OCI-LY7 (cell line): Measurements from ENCODE around the gene TRIM64C. TPM values are rescaled to one million over a fixed set of nuclear protein-coding genes. Genes with fewer than 3 reads are reported as not detected.
"Not testable (repeated sequence)": the region's sequence is repeated elsewhere in the genome, so short reads cannot be mapped to it uniquely, and the experiment has no call there.

Experiments used
- Bru-seq: library from RNA; stranded (reverse); fragments of 400-500 nt; gene quantifications from one replicate; lab custom pipeline; 2021; lab: Mats Ljungman, UMichigan
- BruChase-seq, 2 experiments: library from RNA; stranded (reverse); fragments of 400-500 nt; gene quantifications; one replicate each; lab custom pipeline; 2021; lab: Mats Ljungman, UMichigan
- BruUV-seq: library from RNA; stranded (reverse); fragments of 400-500 nt; replicated peaks from 2 replicates; lab custom pipeline; 2021; lab: Mats Ljungman, UMichigan
- CTCF ChIA-PET: fragments of 300-600 bp; sonication (Branson Sonifier 250); formaldehyde crosslinking; loops from one replicate; lab custom pipeline; 2022; ENCODE audit warnings: antibody characterized with exemption; ENCODE audit not compliant: unreplicated experiment; lab: Charles Lee
- POLR2A ChIA-PET: fragments of 300-600 bp; sonication (Branson Sonifier 250); formaldehyde crosslinking; loops from one replicate; lab custom pipeline; 2022; ENCODE audit warnings: antibody characterized with exemption; lab: Charles Lee
- DNase-seq: peaks from one replicate; pipeline ENCODE4 v3.0.0-alpha.2; 2015; ENCODE audit warnings: low spot score
- H2AFZ ChIP-seq: fragments of 200-600 bp; sonication (generic), shearing (Covaris generic); 2 replicates; pipeline ENCODE4 v1.6.1; 2014; ENCODE audit warnings: mild to moderate bottlenecking, antibody characterized with exemption, low read length, moderate library complexity
- H3K27ac ChIP-seq: fragments of 200-600 bp; sonication (generic); 2 replicates; pipeline ENCODE4 v1.5.1; 2014; ENCODE audit warnings: mixed run types, low read depth, mild to moderate bottlenecking, moderate library complexity, low read length, inconsistent platforms; ENCODE audit not compliant: poor library complexity, severe bottlenecking
- H3K36me3 ChIP-seq: fragments of 200-600 bp; sonication (generic); 2 replicates; pipeline ENCODE4 v1.6.1; 2014; ENCODE audit warnings: mild to moderate bottlenecking, antibody characterized with exemption, low read length, moderate library complexity, mixed read lengths; ENCODE audit not compliant: insufficient read depth
- H3K4me1 ChIP-seq: fragments of 200-600 bp; sonication (generic); 2 replicates; pipeline ENCODE4 v1.5.1; 2014; ENCODE audit warnings: mild to moderate bottlenecking, low read length; ENCODE audit not compliant: insufficient read depth, poor library complexity, severe bottlenecking
- H3K4me2 ChIP-seq: fragments of 200-600 bp; sonication (generic); 2 replicates; pipeline ENCODE4 v1.6.1; 2014; ENCODE audit warnings: mild to moderate bottlenecking, low read length
- H3K4me3 ChIP-seq: fragments of 200-600 bp; sonication (generic); 2 replicates; pipeline ENCODE4 v1.5.1; 2014; ENCODE audit warnings: mild to moderate bottlenecking, low read depth, low read length; ENCODE audit not compliant: poor library complexity, severe bottlenecking
- H3K79me2 ChIP-seq: fragments of 200-600 bp; sonication (generic); 2 replicates; pipeline ENCODE4 v1.6.1; 2016; ENCODE audit warnings: low read depth, mild to moderate bottlenecking, low read length, moderate library complexity, mixed read lengths; ENCODE audit not compliant: insufficient read depth
- H3K9me2 ChIP-seq: fragments of 200-600 bp; sonication (generic); 2 replicates; pipeline ENCODE4 v1.6.1; 2016; ENCODE audit warnings: mild to moderate bottlenecking, low read length, mixed read lengths; ENCODE audit not compliant: insufficient read depth
- H3K9me3 ChIP-seq: fragments of 200-600 bp; sonication (generic); 2 replicates; pipeline ENCODE4 v1.6.1; 2014; ENCODE audit warnings: mild to moderate bottlenecking, mixed run types, low read length, mixed read lengths
- H4K20me1 ChIP-seq: fragments of 200-600 bp; sonication (generic); 2 replicates; pipeline ENCODE4 v1.6.1; 2014; ENCODE audit warnings: mild to moderate bottlenecking, antibody characterized with exemption, low read length, moderate library complexity, mixed read lengths; ENCODE audit not compliant: insufficient read depth
- intact Hi-C: fragments of 100-400 bp; cut with micrococcal nuclease; formaldehyde crosslinking; loops from one replicate; pipeline ENCODE4 v1.10.0; 2022; ENCODE audit not compliant: unreplicated experiment
- long read RNA-seq: library from polyadenylated mRNA; stranded (forward); transcript quantifications from one replicate; pipeline ENCODE4 v2.0.0, GENCODE V29; 2022
- total RNA-seq, 2 experiments: library from RNA; depleted of rRNA in 1 of 2; stranded (reverse); fragments of >200 nt in 1 of 2; shearing (Covaris generic) in 1 of 2; gene quantifications; 2 replicates each; pipeline ENCODE4 v1.2.3, GENCODE V29; 2014 to 2022

Gene TRIM64C, protein sequence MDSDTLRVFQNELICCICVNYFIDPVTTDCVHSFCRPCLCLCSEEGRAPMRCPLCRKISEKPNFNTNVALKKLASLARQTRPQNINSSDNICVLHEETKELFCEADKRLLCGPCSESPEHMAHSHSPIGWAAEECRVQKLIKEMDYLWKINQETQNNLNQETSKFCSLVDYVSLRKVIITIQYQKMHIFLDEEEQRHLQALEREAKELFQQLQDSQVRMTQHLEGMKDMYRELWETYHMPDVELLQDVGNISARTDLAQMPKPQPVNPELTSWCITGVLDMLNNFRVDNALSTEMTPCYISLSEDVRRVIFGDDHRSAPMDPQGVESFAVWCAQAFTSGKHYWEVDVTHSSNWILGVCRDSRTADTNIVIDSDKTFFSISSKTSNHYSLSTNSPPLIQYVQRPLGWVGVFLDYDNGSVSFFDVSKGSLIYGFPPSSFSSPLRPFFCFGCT
- total RNA-seq (2014; rRNA removed; shearing (Covaris generic)) (not detected in 2 replicates), total RNA-seq (2022) (not detected in 2 replicates), Bru-seq, nascent RNA (not detected), BruChase-seq, experiment 1, labeled RNA remaining after a 6-hour chase (not detected), BruChase-seq, experiment 2, labeled RNA remaining after a 2-hour chase (not detected)
- long read RNA-seq: 0 reads

DNA sequence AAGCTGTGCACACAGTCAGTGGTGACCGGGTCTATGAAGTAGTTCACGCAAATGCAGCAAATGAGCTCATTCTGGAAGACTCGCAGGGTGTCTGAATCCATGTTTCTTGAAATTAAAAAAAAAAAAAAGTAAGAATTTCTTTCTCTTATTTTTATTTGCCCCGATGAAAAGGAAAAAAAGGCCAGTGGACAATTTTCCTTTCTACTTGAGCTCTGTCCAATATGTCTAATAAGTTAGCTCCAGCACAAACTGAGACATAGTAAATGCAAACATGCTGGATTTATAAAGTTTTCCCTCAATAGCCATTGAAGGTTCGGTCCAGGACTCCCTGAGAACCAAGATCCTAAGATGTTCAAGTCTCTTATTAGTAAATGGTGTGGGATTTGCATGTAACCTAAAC is at the start of gene TRIM64C:
Gene TRIM64C, minus strand, starts transcription at position 101 of the 400 bp plus-strand sequence. Its CDS starts 0 bp downstream, at position 101.
- H4K20me1 ChIP-seq, H3K4me3 ChIP-seq, H3K27ac ChIP-seq, H3K9me2 ChIP-seq, H3K4me2 ChIP-seq, H3K79me2 ChIP-seq, POLR2A ChIA-PET, DNase-seq, H3K36me3 ChIP-seq, CTCF ChIA-PET, H2AFZ ChIP-seq, intact Hi-C loops, H3K4me1 ChIP-seq, BruUV-seq, H3K9me3 ChIP-seq: not testable (repeated sequence)

DNA sequence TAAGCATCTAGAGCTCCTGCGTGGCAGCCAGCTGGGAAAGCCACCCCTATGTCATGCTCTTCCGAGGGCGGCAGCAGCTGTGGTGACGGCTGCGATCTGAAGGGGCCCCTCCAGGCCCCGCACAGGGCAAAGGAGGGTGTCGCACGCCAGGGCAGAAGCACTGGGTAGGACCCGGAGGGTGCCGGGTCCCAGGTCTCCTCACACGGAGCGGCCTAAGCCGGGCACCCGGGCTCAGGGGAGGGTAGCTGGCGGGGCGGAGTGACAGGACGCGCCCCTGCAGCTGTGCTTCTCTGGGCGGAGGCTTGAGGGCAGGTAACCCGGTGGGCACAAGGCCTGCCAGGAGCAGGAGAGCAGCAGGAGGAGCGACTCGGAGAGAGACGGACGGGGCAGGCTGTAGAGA is 43.4 kb upstream of the TRIM64C start:
- DNase-seq, H3K4me1 ChIP-seq, intact Hi-C loops, H3K4me3 ChIP-seq, H3K27ac ChIP-seq, H3K9me2 ChIP-seq, H3K9me3 ChIP-seq, H2AFZ ChIP-seq, H4K20me1 ChIP-seq, POLR2A ChIA-PET, H3K36me3 ChIP-seq, CTCF ChIA-PET, H3K4me2 ChIP-seq, H3K79me2 ChIP-seq, BruUV-seq: not testable (repeated sequence)

DNA sequence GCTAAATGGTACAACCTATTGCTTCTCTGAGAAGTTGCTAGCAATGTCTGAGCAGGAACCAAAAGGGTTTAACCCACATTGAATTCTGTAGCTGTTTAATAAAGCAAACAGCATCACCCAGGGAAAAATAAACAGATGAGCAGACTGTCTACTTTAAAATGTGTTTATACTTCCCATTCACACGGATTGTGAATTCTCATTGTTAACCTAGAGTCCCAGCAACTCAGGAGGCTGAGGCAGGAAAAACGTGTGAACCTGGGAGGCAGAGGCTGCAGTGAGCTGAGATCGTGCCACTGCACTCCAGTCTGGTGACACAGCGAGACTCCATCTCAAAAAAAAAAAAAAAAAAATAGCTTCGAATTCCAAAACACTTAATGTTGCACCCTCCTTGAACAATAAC is 11.0 kb upstream of the TRIM64C start:
- BruUV-seq, H3K79me2 ChIP-seq, H3K4me3 ChIP-seq, H3K36me3 ChIP-seq, H2AFZ ChIP-seq, H4K20me1 ChIP-seq, H3K9me2 ChIP-seq, H3K27ac ChIP-seq, H3K4me2 ChIP-seq, intact Hi-C loops, H3K4me1 ChIP-seq, CTCF ChIA-PET, DNase-seq, H3K9me3 ChIP-seq: not testable (repeated sequence)
- POLR2A ChIA-PET: interaction anchor here (0.6 kb wide), 1 partner anchor 67 kb away, joined by 3 read pairs; no protein-coding TSS in a partner anchor

DNA sequence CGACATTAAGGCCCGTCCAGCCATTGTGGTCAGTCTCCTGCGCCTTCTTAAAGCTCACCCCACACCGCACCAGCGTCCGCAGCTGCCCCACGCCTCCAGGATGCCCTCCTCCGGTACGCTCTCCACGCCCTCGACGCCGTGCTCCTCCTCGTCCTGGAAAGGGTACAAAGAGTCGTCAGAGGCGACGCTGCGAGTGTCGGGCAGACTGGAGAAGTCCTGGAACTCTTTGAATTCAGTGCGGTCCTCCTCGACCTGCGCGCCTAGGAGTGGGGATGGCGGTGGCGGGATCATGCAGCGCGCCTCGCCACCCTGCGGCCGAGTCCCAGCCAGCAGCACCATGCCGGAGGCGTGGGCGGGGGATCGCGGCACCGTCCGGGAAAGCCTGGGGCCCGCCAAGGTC is 9.1 kb downstream of the TRIM64C start:
- H3K4me2 ChIP-seq, H3K9me2 ChIP-seq, H4K20me1 ChIP-seq, DNase-seq, intact Hi-C loops, CTCF ChIA-PET, H3K4me3 ChIP-seq, H3K79me2 ChIP-seq, H3K36me3 ChIP-seq, H3K27ac ChIP-seq, H3K9me3 ChIP-seq, H3K4me1 ChIP-seq, H2AFZ ChIP-seq, BruUV-seq, POLR2A ChIA-PET: not testable (repeated sequence)

DNA sequence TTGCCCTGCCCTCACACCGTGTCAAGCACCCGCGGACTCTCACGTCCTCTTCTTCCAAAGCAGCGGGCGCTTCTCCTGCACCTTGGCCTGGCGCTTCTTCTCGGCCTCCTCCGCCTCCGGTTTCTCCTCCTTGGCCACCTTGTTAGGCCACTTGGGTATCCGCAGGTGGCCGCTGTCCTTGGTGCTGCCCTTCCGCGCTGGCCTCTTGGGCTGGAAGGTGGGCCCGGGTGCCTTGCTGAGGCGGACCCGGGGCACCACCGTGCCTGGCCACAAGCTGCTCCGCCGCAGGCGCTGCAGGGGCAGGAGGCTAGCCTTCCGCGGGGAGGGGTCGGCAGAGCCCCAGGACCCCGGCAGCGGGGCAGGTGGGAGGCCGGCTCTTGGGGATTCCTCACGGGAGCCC is 10.7 kb downstream of the TRIM64C start:
- H4K20me1 ChIP-seq, H3K4me3 ChIP-seq, BruUV-seq, H3K9me2 ChIP-seq, H3K79me2 ChIP-seq, H3K9me3 ChIP-seq, H3K4me2 ChIP-seq, H3K27ac ChIP-seq, intact Hi-C loops, DNase-seq, CTCF ChIA-PET, POLR2A ChIA-PET, H3K4me1 ChIP-seq, H2AFZ ChIP-seq, H3K36me3 ChIP-seq: not testable (repeated sequence)

DNA sequence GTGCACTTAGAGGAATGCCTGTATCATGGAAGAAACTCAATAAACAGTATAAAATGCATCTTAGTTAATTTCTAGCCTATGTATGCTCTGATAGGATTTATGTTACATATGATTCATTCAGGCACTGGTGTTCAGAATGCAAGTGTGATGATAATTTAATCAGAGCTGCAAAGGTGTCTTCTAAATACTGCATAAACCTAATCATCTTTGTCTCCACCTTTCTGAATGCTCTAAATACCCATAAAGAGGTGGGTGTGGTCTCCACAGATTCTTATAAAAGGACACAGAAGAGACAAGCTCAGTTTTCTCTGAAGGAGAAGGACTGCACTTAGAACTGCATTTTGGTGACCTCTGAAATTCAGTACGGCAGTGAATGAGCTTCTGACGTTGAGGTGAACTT is 30.4 kb downstream of the TRIM64C start, which contains the start of gene TRIM49B:
Gene TRIM49B, plus strand, starts transcription at position 301 of the 400 bp plus-strand sequence. CDS start 2,777 bp downstream, outside the sequence.
- H3K4me2 ChIP-seq, H3K9me3 ChIP-seq, H3K4me1 ChIP-seq, H4K20me1 ChIP-seq, BruUV-seq, intact Hi-C loops, DNase-seq, H3K4me3 ChIP-seq, H3K9me2 ChIP-seq, H3K79me2 ChIP-seq, H3K36me3 ChIP-seq, H2AFZ ChIP-seq, CTCF ChIA-PET, H3K27ac ChIP-seq, POLR2A ChIA-PET: not testable (repeated sequence)
